ENCODE results near the gene CNTRL.

GRCh38 chr9:121160025-121160424 lies 85.3 kb downstream of the CNTRL start:
- TF ChIP-seq CTCF (IDR thresholded peaks at IDR 0.05; ENCODE audit: low read length) (no peak), EZH2 (IDR thresholded peaks at IDR 0.05; ENCODE audit: borderline replicate concordance, low read length) (no peak)

Data from OCI-LY1 (cell line).